Upper lobe of left lung (tissue), 6 donors: Measurements from ENCODE around the gene PRX. TPM values are rescaled to one million over a fixed set of nuclear protein-coding genes. Genes with fewer than 3 reads are reported as not detected.
A peak's percentile ranks its signal among the peaks of the same experiment; 100 is the strongest.

Source experiments
- ATAC-seq, 2 donors: fragments of 200-7000 bp; cut with Tn5 transposase; one replicate each; pipeline ENCODE4 v1.9.1; 2022; ENCODE audit warnings: mild to moderate bottlenecking in 2 of 2, moderate library complexity in 2 of 2; ENCODE audit not compliant: low FRiP score in 2 of 2
- DNase-seq, 2 donors: peaks; one replicate each; pipeline ENCODE4 v3.0.0-alpha.2; 2019 to 2020
- H3K27ac ChIP-seq, 4 donors: fragments of 200-600 bp; sonication (generic); one replicate each; pipeline ENCODE4 v1.5.1; 2016 to 2019
- H3K27me3 ChIP-seq, 4 donors: fragments of 200-600 bp; sonication (generic); one replicate each; pipeline ENCODE4 v1.5.1; 2017 to 2019
- H3K36me3 ChIP-seq, 4 donors: fragments of 200-600 bp; sonication (generic); one replicate each; pipeline ENCODE4 v1.5.1; 2016 to 2019
- H3K4me1 ChIP-seq, 4 donors: fragments of 200-600 bp; sonication (generic); one replicate each; pipeline ENCODE4 v1.5.1; 2018 to 2019
- H3K4me3 ChIP-seq, 4 donors: fragments of 200-600 bp; sonication (generic); one replicate each; pipeline ENCODE4 v1.5.1; 2017 to 2019; ENCODE audit warnings: mild to moderate bottlenecking in 2 of 4, moderate library complexity in 1 of 4
- H3K9me3 ChIP-seq, 4 donors: fragments of 200-600 bp; sonication (generic); one replicate each; pipeline ENCODE4 v1.5.1; 2018 to 2019
- EP300 ChIP-seq, 4 donors: sonication (generic); formaldehyde crosslinking; IDR thresholded peaks; one replicate each; pipeline ENCODE4 v1.5.1; 2017; ENCODE audit warnings: antibody characterized with exemption in 4 of 4, control low read depth in 2 of 4
- POLR2A ChIP-seq, 4 donors: fragments of 450-650 bp; IDR thresholded peaks; one replicate each; pipeline ENCODE4 v1.5.1; 2016 to 2017; ENCODE audit warnings: antibody characterized with exemption in 4 of 4, mild to moderate bottlenecking in 2 of 4
- POLR2AphosphoS5 ChIP-seq, 2 donors: sonication (generic); formaldehyde crosslinking; IDR thresholded peaks; one replicate each; pipeline ENCODE4 v1.5.1; 2017; ENCODE audit warnings: antibody characterized with exemption in 2 of 2
- WGBS, 2 donors: methylation state at CpG; one replicate each; pipeline ENCODE4 v1.1.5; 2017 to 2018; 5-methylcytosine and 5-hydroxymethylcytosine counted together
- total RNA-seq, 6 donors: library from RNA; depleted of rRNA in 4 of 6; stranded (reverse); fragments of >200 nt in 4 of 6; gene quantifications; one replicate each; pipeline versions ENCODE4 v1.1.0 to v1.2.1, GENCODE V29; 2016 to 2021
- TF ChIP-seq, protein P1 (sequence below), 6 experiments: fragments of 450-650 bp in 4 of 6; fragments of 200-600 bp in 2 of 6; sonication (generic) in 2 of 6; IDR thresholded peaks; one replicate each; pipeline ENCODE4 v1.5.1; 2016 to 2019; ENCODE audit warnings: antibody characterized with exemption in 6 of 6
- donor health status: DM: no; HTN: no; CAD: no; lungs with moderate emphysema.
- donor health status: DM: no; HTN: yes; CAD: no; lungs with severe emphysema.

PRX gene
- total RNA-seq, 6 donors from 2014 or later: 30.1 to 146 (median 51.5) TPM

DNA sequence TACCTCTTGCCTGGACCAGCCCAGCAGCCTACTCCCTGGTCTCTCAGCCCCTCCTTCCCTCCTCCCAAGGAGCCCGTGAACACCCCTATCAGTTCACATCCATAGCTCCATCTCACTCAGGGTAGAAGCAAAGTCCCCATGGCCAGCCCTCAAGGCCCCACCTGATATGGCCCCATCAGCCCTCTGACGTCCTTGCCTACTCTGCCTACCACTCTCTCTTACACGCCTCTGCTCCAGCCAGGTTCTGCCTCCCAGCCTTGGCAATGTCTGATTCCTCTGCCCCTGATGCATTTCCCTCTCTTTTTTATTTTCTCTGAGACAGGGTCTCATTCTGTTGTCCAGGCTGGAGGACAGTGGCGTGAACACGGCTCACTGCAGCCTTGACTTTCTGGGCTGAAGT, 38.8 kb upstream of the PRX start:
- Histone ChIP-seq H3K27me3 (no peaks in the 10 kb centered on the region), H3K27ac (no peak overlapping the region), H3K36me3 (peaks cover 8 to 40% (median 33%) of the 10 kb centered on the region in 4 donors), H3K9me3 (no peaks in the 10 kb centered on the region), H3K4me1 (no peaks in the 10 kb centered on the region), H3K4me3 (no peak overlapping the region)
- no peak for TF ChIP-seq EP300 (IDR thresholded peaks at IDR 0.05)
- TF ChIP-seq, protein P1, sequence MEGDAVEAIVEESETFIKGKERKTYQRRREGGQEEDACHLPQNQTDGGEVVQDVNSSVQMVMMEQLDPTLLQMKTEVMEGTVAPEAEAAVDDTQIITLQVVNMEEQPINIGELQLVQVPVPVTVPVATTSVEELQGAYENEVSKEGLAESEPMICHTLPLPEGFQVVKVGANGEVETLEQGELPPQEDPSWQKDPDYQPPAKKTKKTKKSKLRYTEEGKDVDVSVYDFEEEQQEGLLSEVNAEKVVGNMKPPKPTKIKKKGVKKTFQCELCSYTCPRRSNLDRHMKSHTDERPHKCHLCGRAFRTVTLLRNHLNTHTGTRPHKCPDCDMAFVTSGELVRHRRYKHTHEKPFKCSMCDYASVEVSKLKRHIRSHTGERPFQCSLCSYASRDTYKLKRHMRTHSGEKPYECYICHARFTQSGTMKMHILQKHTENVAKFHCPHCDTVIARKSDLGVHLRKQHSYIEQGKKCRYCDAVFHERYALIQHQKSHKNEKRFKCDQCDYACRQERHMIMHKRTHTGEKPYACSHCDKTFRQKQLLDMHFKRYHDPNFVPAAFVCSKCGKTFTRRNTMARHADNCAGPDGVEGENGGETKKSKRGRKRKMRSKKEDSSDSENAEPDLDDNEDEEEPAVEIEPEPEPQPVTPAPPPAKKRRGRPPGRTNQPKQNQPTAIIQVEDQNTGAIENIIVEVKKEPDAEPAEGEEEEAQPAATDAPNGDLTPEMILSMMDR (IDR thresholded peaks at IDR 0.05): no peak
- no peak for TF ChIP-seq POLR2A (IDR thresholded peaks at IDR 0.05)
- TF ChIP-seq POLR2AphosphoS5 (IDR thresholded peaks at IDR 0.05): no peak
- ATAC-seq (no peak), DNase-seq (no peak)
- WGBS, 2 donors: 68 to 72% methylated on average over 5 of the region's 5 CpGs

GRCh38 chr19:40450664-40451063, 37.5 kb upstream of the PRX start:
- Histone ChIP-seq H3K36me3 (peaks cover 8 to 34% (median 26%) of the 10 kb centered on the region in 4 donors), H3K27me3 (no peaks in the 10 kb centered on the region)

DNA sequence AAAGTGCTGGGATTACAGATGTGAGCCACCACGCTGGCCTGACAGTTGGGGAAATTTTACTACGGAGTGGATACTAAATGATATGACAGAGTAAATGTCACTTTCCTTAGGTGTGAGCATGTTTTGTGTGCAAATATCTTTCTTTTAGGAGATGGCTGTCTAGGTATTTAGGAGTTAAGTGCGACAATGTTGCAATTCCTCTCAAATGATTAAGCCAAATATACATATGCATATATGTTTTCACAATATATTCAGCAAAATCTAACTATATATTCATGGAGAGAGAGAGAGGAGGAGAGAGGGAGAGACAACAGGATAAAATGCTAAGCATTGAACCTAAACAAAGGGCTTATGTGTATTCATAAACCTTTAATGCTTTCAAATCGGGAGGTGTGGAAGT, 36.3 kb upstream of the PRX start:
- peaks cover 0 to 7% (median 5%) of the 10 kb centered on the region in 4 donors for H3K4me1 ChIP-seq
- H3K36me3 ChIP-seq: peaks cover 8 to 30% (median 20%) of the 10 kb centered on the region in 4 donors
- WGBS, 2 donors: 94 to 95% methylated on average over 4 of the region's 4 CpGs

More at GRCh38 chr19:40450664-40451063, 37.5 kb upstream of the PRX start:
- ATAC-seq (no peak), DNase-seq (no peak)
- WGBS, 2 donors: 92 to 94% methylated on average over 4 of the region's 4 CpGs
- Histone ChIP-seq H3K27ac (no peak overlapping the region), H3K4me3 (no peak overlapping the region), H3K9me3 (no peaks in the 10 kb centered on the region), H3K4me1 (no peaks in the 10 kb centered on the region)
- TF ChIP-seq POLR2A (IDR thresholded peaks at IDR 0.05): no peak
- TF ChIP-seq, protein P1 (IDR thresholded peaks at IDR 0.05): no peak

DNA sequence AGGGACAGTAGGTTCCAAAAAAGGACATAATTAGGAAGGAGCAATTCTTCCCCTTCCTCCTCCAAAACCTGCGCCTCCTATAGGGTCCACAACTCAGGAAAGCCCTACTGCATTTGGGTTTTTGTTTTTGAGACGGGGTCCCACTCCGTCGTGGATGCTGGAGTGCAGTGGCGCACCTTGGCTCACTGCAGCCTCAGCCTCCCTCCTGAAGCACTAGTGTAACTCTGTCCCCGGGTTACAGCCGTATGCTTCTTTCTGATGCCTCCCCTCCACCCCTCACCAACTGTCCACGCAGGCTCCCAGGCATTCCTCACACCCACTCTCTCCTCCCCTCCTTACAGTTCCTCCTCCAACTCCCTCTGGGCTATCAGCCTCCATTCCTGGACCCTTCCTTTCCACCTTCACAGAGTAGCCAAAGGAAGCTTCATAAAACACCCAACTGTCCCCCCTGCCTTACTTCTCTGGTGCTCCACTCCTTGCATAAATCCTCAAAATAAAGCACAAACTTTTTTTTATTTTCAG, 33.1 kb upstream of the PRX start:
- 83 to 85% methylated on average over 8 of the region's 8 CpGs for WGBS, 2 donors
- Histone ChIP-seq H3K4me1 (peaks cover 10 to 22% (median 19%) of the 10 kb centered on the region in 4 donors), H3K27me3 (no peaks in the 10 kb centered on the region), H3K36me3 (peaks cover 14 to 40% (median 25%) of the 10 kb centered on the region in 4 donors), H3K27ac (no peak overlapping the region), H3K4me3 (no peak overlapping the region), H3K9me3 (no peaks in the 10 kb centered on the region)
- TF ChIP-seq EP300 (IDR thresholded peaks at IDR 0.05) (no peak), POLR2A (IDR thresholded peaks at IDR 0.05) (no peak), POLR2AphosphoS5 (IDR thresholded peaks at IDR 0.05) (no peak)
- TF ChIP-seq, protein P1 (IDR thresholded peaks at IDR 0.05): no peak
- ATAC-seq (no peak), DNase-seq (no peak)

More for the DNA sequence above, 36.3 kb upstream of the PRX start:
- no peaks in the 10 kb centered on the region for H3K27me3 ChIP-seq
- no peaks in the 10 kb centered on the region for H3K9me3 ChIP-seq
- TF ChIP-seq, protein P1 (IDR thresholded peaks at IDR 0.05): no peak
- TF ChIP-seq EP300 (IDR thresholded peaks at IDR 0.05): no peak
- TF ChIP-seq POLR2A (IDR thresholded peaks at IDR 0.05): no peak
- TF ChIP-seq POLR2AphosphoS5 (IDR thresholded peaks at IDR 0.05): no peak
- DNase-seq (no peak), ATAC-seq (no peak)
- no peak overlapping the region for H3K4me3 ChIP-seq
- H3K27ac ChIP-seq: no peak overlapping the region

- no peak for TF ChIP-seq POLR2A (IDR thresholded peaks at IDR 0.05)
- TF ChIP-seq POLR2AphosphoS5 (IDR thresholded peaks at IDR 0.05): no peak
- TF ChIP-seq, protein P1 (IDR thresholded peaks at IDR 0.05): no peak
- no peak for TF ChIP-seq EP300 (IDR thresholded peaks at IDR 0.05)
- no peak for DNase-seq
- Histone ChIP-seq H3K9me3 (no peaks in the 10 kb centered on the region), H3K4me3 (no peak overlapping the region), H3K27ac (peak overlapping the region in 1 of 4 donors; percentile 5), H3K4me1 (peaks cover 15 to 27% (median 21%) of the 10 kb centered on the region in 4 donors), H3K27me3 (no peaks in the 10 kb centered on the region), H3K36me3 (peaks cover 18 to 41% (median 28%) of the 10 kb centered on the region in 4 donors)
- no peak for ATAC-seq
- 69 to 80% methylated on average over 9 of the region's 9 CpGs for WGBS, 2 donors
Observed at GRCh38 chr19:40445780-40446262, 32.6 kb upstream of the PRX start.
